Caco-2 (cell line): ENCODE results near the gene FRAS1. TPM values are rescaled to one million over a fixed set of nuclear protein-coding genes. Genes with fewer than 3 reads are reported as not detected.

ENCODE experiments used
- BruUV-seq: library from RNA; stranded (reverse); fragments of 400-500 nt; replicated peaks from 2 replicates; lab custom pipeline; 2021; lab: Mats Ljungman, UMichigan
- CTCF ChIA-PET: fragments of 300-600 bp; sonication (Branson Sonifier 250); formaldehyde crosslinking; loops from one replicate; lab custom pipeline; 2022; ENCODE audit warnings: antibody characterized with exemption; lab: Charles Lee
- POLR2A ChIA-PET: fragments of 300-600 bp; sonication (Branson Sonifier 250); formaldehyde crosslinking; loops from one replicate; lab custom pipeline; 2022; ENCODE audit warnings: antibody characterized with exemption; lab: Charles Lee
- DNase-seq, 2 experiments: peaks; one replicate each; pipeline versions ENCODE4 v3.0.0 to v3.0.0-alpha.2; 2020 to 2022
- H3K27me3 ChIP-seq: replicated peaks from 2 replicates; pipeline ENCODE4 v1.6.0; 2011; ENCODE audit warnings: low read length; ENCODE audit not compliant: control insufficient read depth, insufficient read depth
- H3K36me3 ChIP-seq: 2 replicates; pipeline ENCODE4 v1.5.1; 2011; ENCODE audit warnings: low read length; ENCODE audit not compliant: control insufficient read depth, insufficient read depth
- H3K4me1 ChIP-seq: fragments of 250-450 bp; sonication (Bioruptor Pico); 2 replicates; pipeline ENCODE4 v1.5.1; 2020; ENCODE audit warnings: mild to moderate bottlenecking
- H3K4me3 ChIP-seq: 2 replicates; pipeline ENCODE4 v1.5.1; 2011; ENCODE audit warnings: low read depth, mild to moderate bottlenecking, control low read depth, low read length
- H3K9me3 ChIP-seq: fragments of 250-450 bp; sonication (Bioruptor Pico); 2 replicates; pipeline ENCODE4 v1.5.1; 2020; ENCODE audit warnings: mild to moderate bottlenecking, moderate library complexity
- H3K27ac Mint-ChIP-seq: one replicate; pipeline ENCODE4 v1.8.0; 2022; ENCODE audit warnings: mixed read lengths; ENCODE audit not compliant: unreplicated experiment
- H3K27me3 Mint-ChIP-seq: one replicate; pipeline ENCODE4 v1.8.0; 2022; ENCODE audit warnings: mixed read lengths; ENCODE audit not compliant: insufficient read depth, unreplicated experiment
- H3K36me3 Mint-ChIP-seq: one replicate; pipeline ENCODE4 v1.8.0; 2022; ENCODE audit warnings: mild to moderate bottlenecking, mixed read lengths; ENCODE audit not compliant: insufficient read depth, unreplicated experiment
- H3K4me1 Mint-ChIP-seq: one replicate; pipeline ENCODE4 v1.8.0; 2022; ENCODE audit warnings: low read depth, mixed read lengths; ENCODE audit not compliant: unreplicated experiment
- H3K4me3 Mint-ChIP-seq: one replicate; pipeline ENCODE4 v1.8.0; 2022; ENCODE audit warnings: mild to moderate bottlenecking, moderate library complexity, mixed read lengths; ENCODE audit not compliant: unreplicated experiment
- H3K9me3 Mint-ChIP-seq: one replicate; pipeline ENCODE4 v1.8.0; 2022; ENCODE audit warnings: mixed read lengths; ENCODE audit not compliant: unreplicated experiment
- intact Hi-C: fragments of 100-400 bp; cut with micrococcal nuclease; formaldehyde crosslinking; loops from one replicate; pipeline ENCODE4 v1.10.0; 2022; ENCODE audit not compliant: unreplicated experiment
- total RNA-seq: library from RNA; stranded (reverse); gene quantifications from 2 replicates; pipeline ENCODE4 v1.2.3, GENCODE V29; 2022
- TF ChIP-seq, protein P1 (sequence below), 2 experiments: fragments of 200-600 bp in 1 of 2; IDR thresholded peaks; 1 replicate in 1 of 2; 2 replicates in 1 of 2; pipeline versions ENCODE4 v1.5.1 to v1.8.0; 2011 to 2022; ENCODE audit warnings: antibody characterized with exemption in 1 of 2, control low read depth in 1 of 2, inconsistent platforms in 1 of 2, low read depth in 1 of 2, low read length in 1 of 2, mild to moderate bottlenecking in 1 of 2, moderate library complexity in 1 of 2; ENCODE audit not compliant: insufficient read depth in 1 of 2, severe bottlenecking in 1 of 2, unreplicated experiment in 1 of 2

FRAS1 gene
- total RNA-seq, 1 experiment from 2014 or later, result 40.8 TPM

DNA sequence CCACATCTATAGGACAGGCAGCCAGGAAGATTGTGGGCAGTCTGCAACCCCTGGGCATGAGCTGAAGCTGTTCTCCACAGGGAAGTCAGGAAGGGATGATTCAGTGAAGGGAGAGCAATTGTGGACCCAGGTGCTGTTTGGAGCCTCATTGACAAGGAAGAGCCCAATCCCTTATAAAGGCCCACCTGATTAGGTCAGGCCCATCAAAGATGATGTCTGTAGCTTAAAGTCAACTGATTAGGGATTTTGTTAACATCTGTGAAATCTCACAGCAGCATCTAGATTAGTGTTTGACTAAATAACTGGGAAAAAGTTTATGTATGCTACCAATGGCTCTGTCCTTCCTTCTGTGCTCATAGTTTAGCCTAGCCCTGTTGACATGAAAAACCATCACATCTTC, 127.5 kb downstream of the FRAS1 start:
- H3K9me3 Mint-ChIP-seq, result peaks cover 14% of the 10 kb centered on the region
- intact Hi-C loops, result no loop called here
- H3K27ac Mint-ChIP-seq, result peak overlapping the region; percentile 40
- H3K36me3 ChIP-seq, result no peaks in the 10 kb centered on the region
- ChIA-PET POLR2A (no interaction called here), CTCF (interaction anchor here (1.0 kb wide), 1 partner anchor 125 kb away, joined by 7 read pairs; no protein-coding TSS in a partner anchor)
- H3K4me1 ChIP-seq, result peaks cover 33% of the 10 kb centered on the region
- DNase-seq, result no peak
- no peaks in the 10 kb centered on the region for H3K9me3 ChIP-seq
- TF ChIP-seq, protein P1, sequence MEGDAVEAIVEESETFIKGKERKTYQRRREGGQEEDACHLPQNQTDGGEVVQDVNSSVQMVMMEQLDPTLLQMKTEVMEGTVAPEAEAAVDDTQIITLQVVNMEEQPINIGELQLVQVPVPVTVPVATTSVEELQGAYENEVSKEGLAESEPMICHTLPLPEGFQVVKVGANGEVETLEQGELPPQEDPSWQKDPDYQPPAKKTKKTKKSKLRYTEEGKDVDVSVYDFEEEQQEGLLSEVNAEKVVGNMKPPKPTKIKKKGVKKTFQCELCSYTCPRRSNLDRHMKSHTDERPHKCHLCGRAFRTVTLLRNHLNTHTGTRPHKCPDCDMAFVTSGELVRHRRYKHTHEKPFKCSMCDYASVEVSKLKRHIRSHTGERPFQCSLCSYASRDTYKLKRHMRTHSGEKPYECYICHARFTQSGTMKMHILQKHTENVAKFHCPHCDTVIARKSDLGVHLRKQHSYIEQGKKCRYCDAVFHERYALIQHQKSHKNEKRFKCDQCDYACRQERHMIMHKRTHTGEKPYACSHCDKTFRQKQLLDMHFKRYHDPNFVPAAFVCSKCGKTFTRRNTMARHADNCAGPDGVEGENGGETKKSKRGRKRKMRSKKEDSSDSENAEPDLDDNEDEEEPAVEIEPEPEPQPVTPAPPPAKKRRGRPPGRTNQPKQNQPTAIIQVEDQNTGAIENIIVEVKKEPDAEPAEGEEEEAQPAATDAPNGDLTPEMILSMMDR (IDR thresholded peaks at IDR 0.05; ENCODE audit: insufficient read depth in 1 of 2, low read depth in 1 of 2, low read length in 1 of 2, severe bottlenecking in 1 of 2, unreplicated experiment in 1 of 2), result no peak
- no peaks in the 10 kb centered on the region for H3K27me3 ChIP-seq
- H3K36me3 Mint-ChIP-seq, result peaks cover 8% of the 10 kb centered on the region
- no TSS peak for BruUV-seq
- peaks cover 30% of the 10 kb centered on the region for H3K4me1 Mint-ChIP-seq
- H3K4me3 Mint-ChIP-seq, result no peak overlapping the region
- no peaks in the 10 kb centered on the region for H3K27me3 Mint-ChIP-seq
- H3K4me3 ChIP-seq, result no peak overlapping the region

DNA sequence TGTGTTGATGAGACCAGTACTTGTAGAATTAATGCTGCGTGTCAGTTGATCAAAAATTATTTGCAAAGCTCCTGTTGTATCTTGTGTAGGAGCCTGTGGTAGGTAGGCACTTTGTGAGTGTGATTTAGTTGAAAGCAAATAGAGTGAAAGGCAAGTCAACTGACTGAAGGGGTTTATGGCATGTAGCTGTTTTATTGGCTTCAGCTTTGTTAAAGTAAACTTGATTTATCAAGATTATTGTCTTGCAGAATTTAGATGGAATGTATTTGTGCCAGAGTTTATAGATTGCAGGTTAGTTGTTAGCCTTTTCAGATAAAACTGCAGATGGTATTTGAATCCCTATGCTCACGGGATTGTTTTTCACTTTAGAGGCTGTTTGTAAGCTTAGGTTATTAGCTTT, 128.0 kb downstream of the FRAS1 start:
- Histone ChIP-seq H3K36me3 (no peaks in the 10 kb centered on the region), H3K4me3 (no peak overlapping the region), H3K4me1 (peaks cover 28% of the 10 kb centered on the region), H3K27me3 (no peaks in the 10 kb centered on the region), H3K9me3 (no peaks in the 10 kb centered on the region)
- no peak for DNase-seq
- Mint-ChIP-seq H3K4me3 (no peak overlapping the region), H3K9me3 (peaks cover 14% of the 10 kb centered on the region), H3K27me3 (no peaks in the 10 kb centered on the region), H3K36me3 (peaks cover 13% of the 10 kb centered on the region), H3K4me1 (peaks cover 30% of the 10 kb centered on the region), H3K27ac (peak overlapping the region; percentile 40)
- intact Hi-C loops, result loop anchor here (1.0 kb wide), 1 partner anchor 9 kb away; no protein-coding TSS in a partner anchor
- ChIA-PET POLR2A (interaction anchor here (1.0 kb wide), 1 partner anchor 126 kb away, joined by 3 read pairs; no protein-coding TSS in a partner anchor), CTCF (interaction anchor here (1.0 kb wide), 1 partner anchor 125 kb away, joined by 7 read pairs; no protein-coding TSS in a partner anchor)
- TF ChIP-seq, protein P1 (IDR thresholded peaks at IDR 0.05; ENCODE audit: insufficient read depth in 1 of 2, low read depth in 1 of 2, low read length in 1 of 2, severe bottlenecking in 1 of 2, unreplicated experiment in 1 of 2), result no peak
- BruUV-seq, result no TSS peak

DNA sequence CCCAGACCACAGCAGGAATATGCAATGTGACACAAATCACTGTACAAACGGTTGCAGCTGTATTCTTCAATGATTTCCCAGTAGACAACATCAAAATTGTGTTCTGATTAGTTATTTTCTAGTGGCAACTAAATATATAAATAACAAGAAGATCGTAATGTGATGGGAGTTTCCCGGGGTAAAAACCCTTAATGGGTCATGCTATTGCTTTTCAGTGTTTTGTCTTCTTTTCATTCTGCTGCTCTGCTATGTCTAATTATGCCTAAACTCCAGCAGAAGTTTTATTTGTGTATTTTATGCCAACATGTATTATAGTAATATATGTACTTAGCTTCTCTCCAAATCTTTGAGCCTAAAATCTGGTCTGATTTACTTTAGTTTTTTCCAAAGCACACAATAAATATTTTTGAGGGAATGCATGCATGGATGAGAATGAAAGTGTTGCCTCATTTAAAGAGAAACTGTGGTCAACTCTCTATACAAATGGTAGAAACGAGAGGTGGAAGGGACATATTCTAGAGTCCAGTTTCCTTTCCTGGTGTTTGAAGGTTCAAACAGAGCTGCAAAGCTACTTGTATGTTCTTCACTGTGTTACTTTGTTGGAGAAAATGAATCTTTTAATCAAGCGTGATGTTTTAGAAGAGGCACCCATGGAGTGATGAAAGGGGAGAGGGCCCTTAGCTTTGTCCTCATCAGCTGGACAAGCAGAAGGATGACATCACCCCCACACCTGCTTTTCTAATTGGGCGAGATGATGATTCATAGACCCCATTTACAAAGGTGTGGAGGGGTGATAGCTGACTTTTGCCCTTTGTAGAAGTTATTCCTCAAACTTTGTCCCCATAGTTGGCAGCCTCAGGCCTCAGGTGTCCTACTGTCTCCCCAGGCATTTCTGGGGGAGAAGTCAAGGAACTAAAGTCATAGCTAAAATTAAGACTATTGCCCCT, 129.7 kb downstream of the FRAS1 start:
- Mint-ChIP-seq H3K27me3 (no peaks in the 10 kb centered on the region), H3K27ac (no peak overlapping the region), H3K4me1 (peaks cover 30% of the 10 kb centered on the region), H3K9me3 (peaks cover 2% of the 10 kb centered on the region), H3K4me3 (no peak overlapping the region), H3K36me3 (peaks cover 11% of the 10 kb centered on the region)
- Histone ChIP-seq H3K4me1 (peaks cover 28% of the 10 kb centered on the region), H3K27me3 (no peaks in the 10 kb centered on the region), H3K9me3 (no peaks in the 10 kb centered on the region), H3K36me3 (no peaks in the 10 kb centered on the region), H3K4me3 (no peak overlapping the region)
- intact Hi-C loops, result no loop called here
- no peak for DNase-seq
- POLR2A ChIA-PET, result no interaction called here
- CTCF ChIA-PET, result no interaction called here
- BruUV-seq, result no TSS peak
- TF ChIP-seq, protein P1 (IDR thresholded peaks at IDR 0.05; ENCODE audit: insufficient read depth in 1 of 2, low read depth in 1 of 2, low read length in 1 of 2, severe bottlenecking in 1 of 2, unreplicated experiment in 1 of 2), result no peak
